ENCODE data around the gene UHMK1. TPM values are rescaled to one million over a fixed set of nuclear protein-coding genes. Genes with fewer than 3 reads are reported as not detected.

UHMK1 gene
- total RNA-seq, 1 donor, result 51.4 TPM

GRCh38 chr1:162560303-162561036, 62.9 kb downstream of the UHMK1 start:
- peak overlapping the region; percentile 90 for H2AFZ ChIP-seq (ENCODE audit: low read length)

GRCh38 chr1:162561037-162561615, 63.5 kb downstream of the UHMK1 start:
- Histone ChIP-seq H3K36me3 (ENCODE audit: insufficient read depth, low read length) (peaks cover 8% of the 10 kb centered on the region), H3K27me3 (ENCODE audit: insufficient read depth, low read length) (no peaks in the 10 kb centered on the region), H2AFZ (ENCODE audit: low read length) (peak overlapping the region; percentile 90), H4K20me1 (ENCODE audit: insufficient read depth, low read length) (peaks cover 32% of the 10 kb centered on the region), H3K9me3 (ENCODE audit: low read depth, low read length) (no peaks in the 10 kb centered on the region), H3K27ac (ENCODE audit: low read depth, low read length) (peak overlapping the region; percentile 93), H3K4me2 (ENCODE audit: insufficient read depth, low read length) (peak overlapping the region; percentile 77), H3K4me1 (ENCODE audit: insufficient read depth, low read length) (peaks cover 37% of the 10 kb centered on the region), H3K4me3 (ENCODE audit: insufficient read depth, low read length) (peak overlapping the region; percentile 91), H3K79me2 (ENCODE audit: insufficient read depth, low read length) (peaks cover 46% of the 10 kb centered on the region)
- peak; percentile 98 for DNase-seq (ENCODE audit: insufficient read length, low spot score, missing footprints)
- TF ChIP-seq CTCF (IDR thresholded peaks at IDR 0.05; ENCODE audit: extremely low read depth, low read depth, low read length), result no peak

More at GRCh38 chr1:162560303-162561036, 62.9 kb downstream of the UHMK1 start:
- DNase-seq (ENCODE audit: insufficient read length, low spot score, missing footprints), result no peak
- peak overlapping the region; percentile 77 for H3K4me2 ChIP-seq (ENCODE audit: insufficient read depth, low read length)
- peak overlapping the region; percentile 91 for H3K4me3 ChIP-seq (ENCODE audit: insufficient read depth, low read length)
- peaks cover 2% of the 10 kb centered on the region for H3K36me3 ChIP-seq (ENCODE audit: insufficient read depth, low read length)
- H3K27me3 ChIP-seq (ENCODE audit: insufficient read depth, low read length), result no peaks in the 10 kb centered on the region
- peaks cover 40% of the 10 kb centered on the region for H3K79me2 ChIP-seq (ENCODE audit: insufficient read depth, low read length)
- H3K27ac ChIP-seq (ENCODE audit: low read depth, low read length), result peak overlapping the region; percentile 93
- H4K20me1 ChIP-seq (ENCODE audit: insufficient read depth, low read length), result peaks cover 26% of the 10 kb centered on the region
- peaks cover 34% of the 10 kb centered on the region for H3K4me1 ChIP-seq (ENCODE audit: insufficient read depth, low read length)
- no peaks in the 10 kb centered on the region for H3K9me3 ChIP-seq (ENCODE audit: low read depth, low read length)
- TF ChIP-seq CTCF (IDR thresholded peaks at IDR 0.05; ENCODE audit: extremely low read depth, low read depth, low read length), result no peak

GRCh38 chr1:162561616-162562469, 64.2 kb downstream of the UHMK1 start, which contains the start of gene UAP1:
Gene UAP1, plus strand, starts transcription at chr1:162561722. Its CDS starts 4,347 bp downstream, at chr1:162566069.
- H3K4me1 ChIP-seq (ENCODE audit: insufficient read depth, low read length), result peaks cover 37% of the 10 kb centered on the region
- peak within 1 kb of the TSS; percentile 90 for H2AFZ ChIP-seq (ENCODE audit: low read length)
- peak within 1 kb of the TSS; percentile 85 for H3K4me2 ChIP-seq (ENCODE audit: insufficient read depth, low read length)
- no peak for TF ChIP-seq CTCF (IDR thresholded peaks at IDR 0.05; ENCODE audit: extremely low read depth, low read depth, low read length)
- H3K4me3 ChIP-seq (ENCODE audit: insufficient read depth, low read length), result peak within 1 kb of the TSS; percentile 91
- peak; percentile 86 for DNase-seq (ENCODE audit: insufficient read length, low spot score, missing footprints)
- peaks cover 54% of the 10 kb centered on the region for H3K79me2 ChIP-seq (ENCODE audit: insufficient read depth, low read length)
- H3K9me3 ChIP-seq (ENCODE audit: low read depth, low read length), result no peaks in the 10 kb centered on the region
- H3K36me3 ChIP-seq (ENCODE audit: insufficient read depth, low read length), result peaks cover 14% of the 10 kb centered on the region
- H4K20me1 ChIP-seq (ENCODE audit: insufficient read depth, low read length), result peaks cover 36% of the 10 kb centered on the region
- H3K27ac ChIP-seq (ENCODE audit: low read depth, low read length), result peak within 1 kb of the TSS; percentile 93
- no peaks in the 10 kb centered on the region for H3K27me3 ChIP-seq (ENCODE audit: insufficient read depth, low read length)

Measured in osteoblast (primary cell).